HG02763 (cell line): ENCODE measurements around the gene MAML2.
"Not testable (repeated sequence)": the region's sequence is repeated elsewhere in the genome, so short reads cannot be mapped to it uniquely, and the experiment has no call there.

Experiments used
- ATAC-seq: cut with Tn5 transposase; IDR thresholded peaks from one replicate; pipeline ENCODE4 v1.9.1; 2021; ENCODE audit warnings: mild to moderate bottlenecking, moderate library complexity; ENCODE audit not compliant: unreplicated experiment

The MAML2 gene

GRCh38 chr11:96294289-96294688, 48.7 kb downstream of the MAML2 start:
- no peak for ATAC-seq

- ATAC-seq = peak; percentile 83
These were observed 49.4 kb downstream of the MAML2 start for GRCh38 chr11:96293598-96294021.

GRCh38 chr11:96293109-96293508, 49.9 kb downstream of the MAML2 start:
- ATAC-seq = no peak

- ATAC-seq = no peak
These were observed 50.5 kb downstream of the MAML2 start for GRCh38 chr11:96292291-96293010.

GRCh38 chr11:96290631-96291030, 52.4 kb downstream of the MAML2 start:
- ATAC-seq = no peak

- no peak for ATAC-seq
These were observed 53.0 kb downstream of the MAML2 start for GRCh38 chr11:96290031-96290430.

GRCh38 chr11:96288915-96289314, 54.1 kb downstream of the MAML2 start:
- no peak for ATAC-seq

GRCh38 chr11:96287822-96288439, 55.1 kb downstream of the MAML2 start:
- ATAC-seq = no peak

GRCh38 chr11:96285985-96286384, 57.0 kb downstream of the MAML2 start:
- not testable (repeated sequence) for ATAC-seq

- ATAC-seq = no peak
These were observed 58.1 kb downstream of the MAML2 start for GRCh38 chr11:96284917-96285316.

GRCh38 chr11:96284401-96284800, 58.6 kb downstream of the MAML2 start:
- ATAC-seq = no peak

GRCh38 chr11:96282625-96283220, 60.3 kb downstream of the MAML2 start:
- ATAC-seq = no peak

GRCh38 chr11:96280444-96280843, 62.6 kb downstream of the MAML2 start:
- ATAC-seq = no peak

- no peak for ATAC-seq
These were observed 63.1 kb downstream of the MAML2 start for GRCh38 chr11:96279896-96280290.

GRCh38 chr11:96279018-96279895, 63.7 kb downstream of the MAML2 start:
- no peak for ATAC-seq

- ATAC-seq = no peak
These were observed 64.7 kb downstream of the MAML2 start for GRCh38 chr11:96278039-96278897.

- no peak for ATAC-seq
These were observed 65.3 kb downstream of the MAML2 start for GRCh38 chr11:96277696-96278038.

- ATAC-seq = no peak
These were observed 66.2 kb downstream of the MAML2 start for GRCh38 chr11:96276836-96277235.

GRCh38 chr11:96275801-96276594, 67.0 kb downstream of the MAML2 start:
- no peak for ATAC-seq

GRCh38 chr11:96273507-96273906, 69.5 kb downstream of the MAML2 start:
- ATAC-seq = no peak
